NCI-H128 (cell line): ENCODE data around the gene MRPS9.

Source experiments
- DNase-seq: peaks from one replicate; lab custom pipeline; 2025; ENCODE audit not compliant: unreplicated experiment; lab: John Stamatoyannopoulos, UW

The MRPS9 gene

GRCh38 chr2:105037572-105038382 is at the start of gene MRPS9:
Gene MRPS9, plus strand, starts transcription at chr2:105038069. Its CDS starts 24 bp downstream, at chr2:105038093.
- DNase-seq: peak; percentile 95

GRCh38 chr2:105005181-105005951 is 32.5 kb upstream of the MRPS9 start:
- DNase-seq: no peak

GRCh38 chr2:105007367-105007766 is 30.5 kb upstream of the MRPS9 start:
- DNase-seq: no peak

GRCh38 chr2:105032476-105032875 is 5.4 kb upstream of the MRPS9 start:
- DNase-seq: no peak

GRCh38 chr2:105034170-105034569 is 3.7 kb upstream of the MRPS9 start:
- DNase-seq: no peak

GRCh38 chr2:105038383-105039061 is 653 bp downstream of the MRPS9 start:
- DNase-seq: no peak

- DNase-seq: no peak
These were observed 1.7 kb downstream of the MRPS9 start for GRCh38 chr2:105039559-105039958.

- no peak for DNase-seq
These were observed 4.3 kb downstream of the MRPS9 start for GRCh38 chr2:105042189-105042588.

GRCh38 chr2:105052773-105053172 is 14.9 kb downstream of the MRPS9 start:
- no peak for DNase-seq

- DNase-seq: no peak
These were observed 17.7 kb downstream of the MRPS9 start for GRCh38 chr2:105055613-105056012.

GRCh38 chr2:105056245-105056644 is 18.4 kb downstream of the MRPS9 start:
- DNase-seq: no peak

- DNase-seq: no peak
These were observed 19.1 kb downstream of the MRPS9 start for GRCh38 chr2:105057005-105057404.

- DNase-seq: no peak
These were observed 23.7 kb downstream of the MRPS9 start for GRCh38 chr2:105061560-105061959.

- no peak for DNase-seq
These were observed 24.3 kb downstream of the MRPS9 start for GRCh38 chr2:105062158-105062557.

- DNase-seq: no peak
These were observed 30.5 kb downstream of the MRPS9 start for GRCh38 chr2:105068387-105068786.

- no peak for DNase-seq
These were observed 31.0 kb downstream of the MRPS9 start for GRCh38 chr2:105068875-105069274.

GRCh38 chr2:105070010-105070865 is 32.4 kb downstream of the MRPS9 start:
- DNase-seq: no peak

GRCh38 chr2:105071379-105071778 is 33.5 kb downstream of the MRPS9 start:
- no peak for DNase-seq

- DNase-seq: no peak
These were observed 34.2 kb downstream of the MRPS9 start for GRCh38 chr2:105072039-105072438.

GRCh38 chr2:105073591-105073990 is 35.7 kb downstream of the MRPS9 start:
- no peak for DNase-seq

- no peak for DNase-seq
These were observed 38.3 kb downstream of the MRPS9 start for GRCh38 chr2:105076121-105076520.
